MCF 10A (cell line): ENCODE results near the gene MYL5. TPM values are rescaled to one million over a fixed set of nuclear protein-coding genes. Genes with fewer than 3 reads are reported as not detected.
"Not testable (repeated sequence)": the region's sequence is repeated elsewhere in the genome, so short reads cannot be mapped to it uniquely, and the experiment has no call there.

Experiments
- BruUV-seq: library from RNA; stranded (reverse); fragments of 400-500 nt; replicated peaks from 2 replicates; lab custom pipeline; 2021; lab: Mats Ljungman, UMichigan
- CTCF ChIA-PET: fragments of 300-600 bp; sonication (Branson Sonifier 250); formaldehyde crosslinking; extraction: SDS; loops from one replicate; lab custom pipeline; 2021; ENCODE audit warnings: antibody characterized with exemption, inconsistent platforms; lab: Yijun Ruan, JAX
- POLR2A ChIA-PET: fragments of 300-600, 350-650 bp; sonication (Branson Sonifier 250); formaldehyde crosslinking; extraction: SDS; loops from one replicate; lab custom pipeline; 2020; ENCODE audit warnings: antibody characterized with exemption, inconsistent platforms; lab: Yijun Ruan, JAX
- DNase-seq: peaks from one replicate; pipeline ENCODE4 v3.0.0-alpha.2; 2018; ENCODE audit not compliant: unreplicated experiment
- H3K27ac Mint-ChIP-seq: one replicate; pipeline ENCODE4 v1.8.0; 2022; ENCODE audit warnings: mild to moderate bottlenecking, low read depth, mixed read lengths; ENCODE audit not compliant: unreplicated experiment
- H3K27me3 Mint-ChIP-seq: one replicate; pipeline ENCODE4 v1.8.0; 2022; ENCODE audit warnings: mixed read lengths; ENCODE audit not compliant: insufficient read depth, unreplicated experiment
- H3K36me3 Mint-ChIP-seq: one replicate; pipeline ENCODE4 v1.8.0; 2022; ENCODE audit warnings: mild to moderate bottlenecking, moderate library complexity, mixed read lengths; ENCODE audit not compliant: insufficient read depth, unreplicated experiment
- H3K4me1 Mint-ChIP-seq: one replicate; pipeline ENCODE4 v1.8.0; 2022; ENCODE audit warnings: mixed read lengths; ENCODE audit not compliant: insufficient read depth, unreplicated experiment
- H3K4me3 Mint-ChIP-seq: one replicate; pipeline ENCODE4 v1.8.0; 2022; ENCODE audit warnings: mild to moderate bottlenecking, moderate library complexity, mixed read lengths; ENCODE audit not compliant: unreplicated experiment
- H3K9me3 Mint-ChIP-seq: one replicate; pipeline ENCODE4 v1.8.0; 2022; ENCODE audit warnings: mixed read lengths; ENCODE audit not compliant: unreplicated experiment
- CTCF ChIP-seq: fragments of 200-600 bp; IDR thresholded peaks from one replicate; pipeline ENCODE4 v1.8.0; 2022; ENCODE audit warnings: antibody characterized with exemption, mild to moderate bottlenecking; ENCODE audit not compliant: unreplicated experiment
- intact Hi-C: fragments of 100-400 bp; cut with micrococcal nuclease; formaldehyde crosslinking; loops from 2 replicates; pipeline ENCODE4 v1.14.1; 2022
- total RNA-seq: library from RNA; stranded (reverse); gene quantifications from 2 replicates; pipeline ENCODE4 v1.2.3, GENCODE V29; 2022

Gene MYL5
- total RNA-seq, 1 experiment from 2014 or later = 32.9 TPM

DNA sequence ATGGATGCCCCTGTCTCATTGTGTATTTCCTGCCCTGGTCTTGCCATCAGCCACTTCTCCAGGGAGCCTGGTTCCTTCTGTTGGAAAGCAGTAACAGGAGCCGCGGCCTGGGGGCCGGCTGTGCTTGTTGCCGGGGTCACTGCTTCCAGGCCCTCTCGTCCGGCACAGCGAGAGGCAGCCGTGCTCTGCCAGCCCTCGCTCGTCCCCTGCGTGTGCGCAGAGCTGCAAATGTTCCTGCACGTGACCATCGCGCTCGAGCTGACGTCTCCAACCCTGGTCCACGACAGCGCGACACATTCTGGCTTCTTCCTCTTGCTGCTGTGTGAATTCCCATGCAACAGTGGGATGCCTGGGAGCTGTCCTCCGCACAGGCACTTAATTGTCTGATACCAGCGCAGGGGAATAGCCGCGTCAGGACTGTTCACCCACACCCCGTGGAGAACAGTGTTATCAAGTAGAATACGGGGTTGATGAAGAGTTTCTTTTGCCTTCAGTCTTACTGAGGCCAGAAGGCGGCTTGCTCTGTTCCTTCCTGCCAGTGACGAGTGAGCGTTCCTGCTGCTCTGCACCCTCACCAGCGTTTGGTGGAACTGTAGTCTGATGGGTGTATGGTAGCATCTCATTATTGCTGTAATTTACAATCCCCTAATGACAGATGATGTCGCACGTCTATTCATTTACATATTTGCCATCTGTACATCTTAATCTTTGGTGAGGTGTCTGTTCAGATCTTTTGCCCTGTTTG is 36.6 kb upstream of the MYL5 start:
- DNase-seq = no peak
- Mint-ChIP-seq H3K4me3 (no peak overlapping the region), H3K4me1 (no peaks in the 10 kb centered on the region), H3K27me3 (peaks cover 43% of the 10 kb centered on the region), H3K27ac (no peak overlapping the region), H3K9me3 (no peaks in the 10 kb centered on the region), H3K36me3 (no peaks in the 10 kb centered on the region)
- no TSS peak for BruUV-seq
- TF ChIP-seq CTCF = no peak
- CTCF ChIA-PET = no interaction called here
- POLR2A ChIA-PET = no interaction called here
- intact Hi-C loops = no loop called here

DNA sequence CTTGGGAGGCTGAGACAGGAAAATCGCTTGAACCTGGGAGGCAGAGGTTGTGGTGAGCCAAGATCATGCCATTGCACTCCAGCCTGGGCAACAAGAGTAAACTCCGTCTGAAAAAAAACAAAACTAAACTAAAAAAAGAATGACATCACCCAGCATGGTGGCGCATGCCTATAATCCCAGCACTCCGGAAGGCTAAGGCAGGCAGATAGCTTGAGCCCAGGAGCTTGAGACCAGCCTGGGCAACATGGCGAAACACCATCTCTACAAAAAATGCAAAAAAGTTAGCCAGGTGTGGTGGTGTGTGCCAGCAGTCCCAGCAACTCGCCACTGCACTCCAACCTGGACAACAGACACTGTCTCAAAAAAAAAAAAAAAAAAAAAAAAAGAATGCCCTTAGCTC is 32.0 kb upstream of the MYL5 start:
- H3K27me3 Mint-ChIP-seq = peaks cover 45% of the 10 kb centered on the region
- H3K4me1 Mint-ChIP-seq, H3K9me3 Mint-ChIP-seq, H3K36me3 Mint-ChIP-seq, H3K27ac Mint-ChIP-seq, BruUV-seq, DNase-seq, POLR2A ChIA-PET, intact Hi-C loops, H3K4me3 Mint-ChIP-seq: not testable (repeated sequence)
- CTCF ChIA-PET = interaction anchor here (0.9 kb wide), 1 partner anchor 22 kb away, joined by 3 read pairs; no protein-coding TSS in a partner anchor

- peaks cover 21% of the 10 kb centered on the region for H3K27me3 Mint-ChIP-seq
- no peak overlapping the region for H3K4me3 Mint-ChIP-seq
- H3K9me3 Mint-ChIP-seq = no peaks in the 10 kb centered on the region
- H3K36me3 Mint-ChIP-seq = no peaks in the 10 kb centered on the region
- BruUV-seq = no TSS peak
- H3K4me1 Mint-ChIP-seq = peaks cover 4% of the 10 kb centered on the region
- no peak for TF ChIP-seq CTCF
- ChIA-PET CTCF (no interaction called here), POLR2A (no interaction called here)
- DNase-seq = no peak
- intact Hi-C loops = no loop called here
- H3K27ac Mint-ChIP-seq = no peak overlapping the region
These were observed 27.9 kb upstream of the MYL5 start for GRCh38 chr4:646460-646859.

DNA sequence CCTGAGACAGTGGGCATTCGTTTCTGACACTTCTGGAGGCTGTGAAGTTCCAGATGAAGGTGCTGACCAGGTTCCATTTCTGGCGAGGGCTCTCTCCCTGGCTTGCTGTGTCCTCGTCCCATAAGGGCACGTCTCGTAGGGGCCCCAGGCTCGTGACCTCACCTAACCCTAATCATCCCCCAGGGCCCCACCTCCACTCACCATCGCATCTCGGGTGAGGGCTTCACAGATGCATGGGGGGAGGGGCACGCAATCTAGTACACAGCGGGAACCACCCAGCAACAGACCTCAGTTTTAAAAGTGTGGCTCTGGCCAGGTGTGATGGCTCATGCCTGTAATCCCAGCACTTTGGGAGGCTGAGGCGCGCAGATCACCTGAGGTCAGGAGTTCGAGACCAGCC is 26.9 kb upstream of the MYL5 start:
- intact Hi-C loops = no loop called here
- Mint-ChIP-seq H3K9me3 (no peaks in the 10 kb centered on the region), H3K4me3 (no peak overlapping the region), H3K27me3 (peaks cover 21% of the 10 kb centered on the region), H3K4me1 (peaks cover 4% of the 10 kb centered on the region), H3K36me3 (no peaks in the 10 kb centered on the region), H3K27ac (no peak overlapping the region)
- DNase-seq = no peak
- POLR2A ChIA-PET = no interaction called here
- BruUV-seq = no TSS peak
- CTCF ChIA-PET = no interaction called here
- TF ChIP-seq CTCF = no peak
